HUES48 (cell line): Measurements from ENCODE around the gene PKD1L1.

Experiments
- H3K27ac ChIP-seq: one replicate; pipeline ENCODE4 v1.7.0; 2013; ENCODE audit warnings: low read depth, low read length, inconsistent platforms
- H3K27me3 ChIP-seq: 2 replicates; pipeline ENCODE4 v1.6.1; 2013; ENCODE audit warnings: mild to moderate bottlenecking, low read length; ENCODE audit not compliant: control insufficient read depth, insufficient read depth
- H3K36me3 ChIP-seq: 2 replicates; pipeline ENCODE4 v1.6.1; 2013; ENCODE audit warnings: low read length; ENCODE audit not compliant: control insufficient read depth, insufficient read depth
- H3K4me1 ChIP-seq: 2 replicates; pipeline ENCODE4 v1.6.1; 2013; ENCODE audit warnings: mild to moderate bottlenecking, low read length; ENCODE audit not compliant: control insufficient read depth, insufficient read depth
- H3K4me3 ChIP-seq: 2 replicates; pipeline ENCODE4 v1.5.1; 2013; ENCODE audit warnings: mild to moderate bottlenecking, low read depth, low read length
- H3K9ac ChIP-seq: 2 replicates; pipeline ENCODE4 v1.6.1; 2013; ENCODE audit warnings: mild to moderate bottlenecking, low read depth, low read length, moderate library complexity
- H3K9me3 ChIP-seq: 2 replicates; pipeline ENCODE4 v1.6.1; 2013; ENCODE audit warnings: low read length; ENCODE audit not compliant: control insufficient read depth, insufficient read depth

Gene PKD1L1

GRCh38 chr7:47896809-47897423 lies 51.4 kb downstream of the PKD1L1 start:
- Histone ChIP-seq H3K27ac (no peak overlapping the region), H3K9me3 (no peaks in the 10 kb centered on the region), H3K9ac (no peak overlapping the region), H3K36me3 (no peaks in the 10 kb centered on the region), H3K4me3 (no peak overlapping the region), H3K4me1 (peaks cover 23% of the 10 kb centered on the region), H3K27me3 (no peaks in the 10 kb centered on the region)

- Histone ChIP-seq H3K4me1 (peaks cover 19% of the 10 kb centered on the region), H3K36me3 (no peaks in the 10 kb centered on the region), H3K27ac (no peak overlapping the region), H3K9me3 (no peaks in the 10 kb centered on the region), H3K9ac (no peak overlapping the region), H3K4me3 (no peak overlapping the region), H3K27me3 (no peaks in the 10 kb centered on the region)
Observed at GRCh38 chr7:47895026-47895425, 53.2 kb downstream of the PKD1L1 start.

- Histone ChIP-seq H3K4me1 (peaks cover 19% of the 10 kb centered on the region), H3K27ac (no peak overlapping the region), H3K9me3 (no peaks in the 10 kb centered on the region), H3K36me3 (no peaks in the 10 kb centered on the region), H3K4me3 (no peak overlapping the region), H3K9ac (no peak overlapping the region), H3K27me3 (no peaks in the 10 kb centered on the region)
Observed at GRCh38 chr7:47893721-47894365, 54.4 kb downstream of the PKD1L1 start.

- Histone ChIP-seq H3K4me1 (peaks cover 19% of the 10 kb centered on the region), H3K27me3 (no peaks in the 10 kb centered on the region), H3K4me3 (no peak overlapping the region), H3K36me3 (no peaks in the 10 kb centered on the region), H3K9ac (no peak overlapping the region), H3K9me3 (no peaks in the 10 kb centered on the region), H3K27ac (no peak overlapping the region)
Observed at GRCh38 chr7:47893238-47893637, 55.0 kb downstream of the PKD1L1 start.

- no peaks in the 10 kb centered on the region for H3K9me3 ChIP-seq
- no peak overlapping the region for H3K4me3 ChIP-seq
- H3K9ac ChIP-seq: no peak overlapping the region
- H3K27ac ChIP-seq: no peak overlapping the region
- H3K27me3 ChIP-seq: no peaks in the 10 kb centered on the region
- no peaks in the 10 kb centered on the region for H3K36me3 ChIP-seq
- no peaks in the 10 kb centered on the region for H3K4me1 ChIP-seq
Observed at GRCh38 chr7:47890606-47891005, 57.7 kb downstream of the PKD1L1 start.

- Histone ChIP-seq H3K27ac (no peak overlapping the region), H3K27me3 (no peaks in the 10 kb centered on the region), H3K4me1 (no peaks in the 10 kb centered on the region), H3K9me3 (no peaks in the 10 kb centered on the region), H3K9ac (no peak overlapping the region), H3K36me3 (no peaks in the 10 kb centered on the region), H3K4me3 (no peak overlapping the region)
Observed at GRCh38 chr7:47890125-47890524, 58.1 kb downstream of the PKD1L1 start.

GRCh38 chr7:47889723-47890122 lies 58.5 kb downstream of the PKD1L1 start:
- H3K27me3 ChIP-seq: no peaks in the 10 kb centered on the region
- H3K9ac ChIP-seq: no peak overlapping the region
- no peak overlapping the region for H3K27ac ChIP-seq
- no peak overlapping the region for H3K4me3 ChIP-seq
- H3K4me1 ChIP-seq: no peaks in the 10 kb centered on the region
- no peaks in the 10 kb centered on the region for H3K36me3 ChIP-seq
- H3K9me3 ChIP-seq: no peaks in the 10 kb centered on the region

GRCh38 chr7:47888371-47889265 lies 59.6 kb downstream of the PKD1L1 start:
- Histone ChIP-seq H3K4me1 (no peaks in the 10 kb centered on the region), H3K27me3 (no peaks in the 10 kb centered on the region), H3K36me3 (no peaks in the 10 kb centered on the region), H3K27ac (no peak overlapping the region), H3K9ac (no peak overlapping the region), H3K9me3 (no peaks in the 10 kb centered on the region), H3K4me3 (no peak overlapping the region)

GRCh38 chr7:47887016-47887640 lies 61.1 kb downstream of the PKD1L1 start:
- H3K4me1 ChIP-seq: no peaks in the 10 kb centered on the region
- H3K27me3 ChIP-seq: no peaks in the 10 kb centered on the region
- H3K27ac ChIP-seq: no peak overlapping the region
- H3K9me3 ChIP-seq: no peaks in the 10 kb centered on the region
- no peak overlapping the region for H3K4me3 ChIP-seq
- no peak overlapping the region for H3K9ac ChIP-seq
- H3K36me3 ChIP-seq: no peaks in the 10 kb centered on the region

GRCh38 chr7:47885987-47886811 lies 62.1 kb downstream of the PKD1L1 start:
- Histone ChIP-seq H3K4me1 (no peaks in the 10 kb centered on the region), H3K4me3 (no peak overlapping the region), H3K27ac (no peak overlapping the region), H3K36me3 (no peaks in the 10 kb centered on the region), H3K9me3 (no peaks in the 10 kb centered on the region), H3K27me3 (no peaks in the 10 kb centered on the region), H3K9ac (no peak overlapping the region)
